Liver (tissue), 2 donors: ENCODE data around the gene FBXW10.
"Not testable (repeated sequence)": the region's sequence is repeated elsewhere in the genome, so short reads cannot be mapped to it uniquely, and the experiment has no call there.

Source experiments
- RXRA ChIP-seq, 2 donors: IDR thresholded peaks; 2 replicates each; pipeline ENCODE4 v1.6.1; 2017 to 2018; ENCODE audit warnings: antibody characterized with exemption in 2 of 2, mild to moderate bottlenecking in 1 of 2
- TAF1 ChIP-seq: conservative IDR thresholded peaks from 2 replicates; pipeline ENCODE4 v1.6.1; 2016; ENCODE audit warnings: antibody characterized with exemption, mild to moderate bottlenecking
- ZBTB33 ChIP-seq: IDR thresholded peaks from 2 replicates; pipeline ENCODE4 v1.6.1; 2016; ENCODE audit warnings: antibody characterized with exemption
- donor health status: healthy.

- not testable (repeated sequence) for TF ChIP-seq ZBTB33; TAF1; RXRA (IDR thresholded peaks at IDR 0.05)
Observed at GRCh38 chr17:18786890-18787289, 43.0 kb downstream of the FBXW10 start.
